Glomerular visceral epithelial cell (primary cell): ENCODE data around the gene RRP8.

ENCODE experiments used
- DNase-seq: peaks from one replicate; pipeline ENCODE4 v3.0.0-alpha.2; 2016; ENCODE audit errors: extremely low spot score

Gene RRP8

GRCh38 chr11:6603287-6604080 lies at the start of gene RRP8, which contains the start of gene ILK:
RRP8 (minus strand) TSS chr11:6603616; CDS start chr11:6603502, 114 bp downstream.
ILK (plus strand) TSS chr11:6603774; CDS start chr11:6604272, 498 bp downstream.
- DNase-seq, result peak; percentile 87

- no peak for DNase-seq
Observed at GRCh38 chr11:6653097-6653496, 49.7 kb upstream of the RRP8 start.

GRCh38 chr11:6652182-6652581 lies 48.8 kb upstream of the RRP8 start:
- no peak for DNase-seq

GRCh38 chr11:6650980-6651379 lies 47.6 kb upstream of the RRP8 start:
- no peak for DNase-seq

GRCh38 chr11:6650104-6650503 lies 46.7 kb upstream of the RRP8 start:
- DNase-seq, result no peak

GRCh38 chr11:6648501-6648900 lies 45.1 kb upstream of the RRP8 start:
- DNase-seq, result no peak

GRCh38 chr11:6647836-6648235 lies 44.4 kb upstream of the RRP8 start:
- no peak for DNase-seq

GRCh38 chr11:6646918-6647679 lies 43.7 kb upstream of the RRP8 start:
- DNase-seq, result no peak

- DNase-seq, result no peak
Observed at GRCh38 chr11:6646576-6646917, 43.1 kb upstream of the RRP8 start.

- DNase-seq, result no peak
Observed at GRCh38 chr11:6646071-6646470, 42.7 kb upstream of the RRP8 start.

GRCh38 chr11:6642957-6643356 lies 39.5 kb upstream of the RRP8 start:
- no peak for DNase-seq

- no peak for DNase-seq
Observed at GRCh38 chr11:6640985-6641701, 37.7 kb upstream of the RRP8 start.

- DNase-seq, result no peak
Observed at GRCh38 chr11:6640036-6640984, 36.9 kb upstream of the RRP8 start.

- DNase-seq, result no peak
Observed at GRCh38 chr11:6638429-6638828, 35.0 kb upstream of the RRP8 start.

- no peak for DNase-seq
Observed at GRCh38 chr11:6637871-6638270, 34.5 kb upstream of the RRP8 start.

GRCh38 chr11:6636480-6636879 lies 33.1 kb upstream of the RRP8 start:
- no peak for DNase-seq

GRCh38 chr11:6635082-6635932 lies 31.9 kb upstream of the RRP8 start:
- no peak for DNase-seq

- DNase-seq, result no peak
Observed at GRCh38 chr11:6634534-6634933, 31.1 kb upstream of the RRP8 start.

- no peak for DNase-seq
Observed at GRCh38 chr11:6633422-6634408, 30.3 kb upstream of the RRP8 start.
